GM12891 (cell line): ENCODE measurements around the gene STAC2.

ENCODE experiments used
- POLR2A ChIP-seq: IDR thresholded peaks from 2 replicates; pipeline ENCODE4 v1.6.1; 2011; ENCODE audit warnings: low read depth, low read length, control low read depth
- POU2F2 ChIP-seq: IDR thresholded peaks from 2 replicates; pipeline ENCODE4 v1.6.1; 2011; ENCODE audit warnings: low read depth, mild to moderate bottlenecking, control low read depth, low read length, moderate library complexity
- SPI1 ChIP-seq: IDR thresholded peaks from 2 replicates; pipeline ENCODE4 v1.6.1; 2011; ENCODE audit warnings: low read depth, low read length, control low read depth
- TAF1 ChIP-seq: IDR thresholded peaks from 2 replicates; pipeline ENCODE4 v1.6.1; 2011; ENCODE audit warnings: low read depth, low read length, control low read depth

GRCh38 chr17:39177256-39177655 lies 48.5 kb downstream of the STAC2 start:
- TF ChIP-seq POU2F2 (no peak), TAF1 (no peak), POLR2A (no peak), SPI1 (no peak)
